HG03521 (cell line): ENCODE data around the gene ZFP30.

ENCODE experiments used
- ATAC-seq: cut with Tn5 transposase; IDR thresholded peaks from one replicate; pipeline ENCODE4 v1.9.1; 2021; ENCODE audit warnings: mild to moderate bottlenecking, moderate library complexity; ENCODE audit not compliant: unreplicated experiment

The ZFP30 gene

DNA sequence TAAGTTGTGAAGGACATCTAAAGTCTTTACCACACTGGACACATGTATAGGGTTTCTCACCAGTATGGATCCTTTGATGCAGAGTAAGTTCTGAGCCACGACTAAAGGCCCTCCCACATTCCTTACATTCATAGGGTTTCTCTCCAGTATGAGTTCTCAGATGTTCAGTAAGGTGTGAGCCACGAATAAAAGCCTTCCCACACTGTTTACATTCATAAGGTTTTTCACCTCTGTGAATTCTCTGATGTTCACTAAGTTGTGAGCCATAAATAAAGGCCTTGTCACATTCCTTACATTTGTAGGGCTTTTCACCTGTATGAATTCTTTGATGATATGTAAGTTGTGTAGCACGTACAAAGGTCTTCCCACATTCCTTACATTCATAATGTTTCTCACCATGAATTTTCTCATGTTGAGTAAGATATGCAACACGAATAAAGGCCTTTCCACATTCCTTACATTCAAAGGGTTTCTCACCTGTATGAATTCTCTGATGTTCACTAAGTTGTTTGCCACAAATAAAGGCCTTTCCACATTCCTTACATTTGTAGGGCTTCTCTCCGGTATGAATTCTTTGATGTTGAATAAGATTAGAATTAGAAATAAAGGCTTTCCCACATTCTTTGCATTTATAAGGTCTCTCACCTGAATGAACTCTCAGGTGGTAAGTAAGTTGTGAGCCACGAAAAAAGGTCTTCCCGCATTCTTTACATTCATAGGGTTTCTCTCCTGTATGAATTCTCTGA, 90.5 kb downstream of the ZFP30 start:
- ATAC-seq, result no peak
